ENCODE data around the gene RPL37A.
"Not testable (repeated sequence)": the region's sequence is repeated elsewhere in the genome, so short reads cannot be mapped to it uniquely, and the experiment has no call there.

The RPL37A gene

GRCh38 chr2:216505133-216506106 is 6.8 kb downstream of the RPL37A start:
- H3K4me3 ChIP-seq (ENCODE audit: low read depth, low read length): no peak overlapping the region
- no peak for DNase-seq (ENCODE audit: low read depth)

DNA sequence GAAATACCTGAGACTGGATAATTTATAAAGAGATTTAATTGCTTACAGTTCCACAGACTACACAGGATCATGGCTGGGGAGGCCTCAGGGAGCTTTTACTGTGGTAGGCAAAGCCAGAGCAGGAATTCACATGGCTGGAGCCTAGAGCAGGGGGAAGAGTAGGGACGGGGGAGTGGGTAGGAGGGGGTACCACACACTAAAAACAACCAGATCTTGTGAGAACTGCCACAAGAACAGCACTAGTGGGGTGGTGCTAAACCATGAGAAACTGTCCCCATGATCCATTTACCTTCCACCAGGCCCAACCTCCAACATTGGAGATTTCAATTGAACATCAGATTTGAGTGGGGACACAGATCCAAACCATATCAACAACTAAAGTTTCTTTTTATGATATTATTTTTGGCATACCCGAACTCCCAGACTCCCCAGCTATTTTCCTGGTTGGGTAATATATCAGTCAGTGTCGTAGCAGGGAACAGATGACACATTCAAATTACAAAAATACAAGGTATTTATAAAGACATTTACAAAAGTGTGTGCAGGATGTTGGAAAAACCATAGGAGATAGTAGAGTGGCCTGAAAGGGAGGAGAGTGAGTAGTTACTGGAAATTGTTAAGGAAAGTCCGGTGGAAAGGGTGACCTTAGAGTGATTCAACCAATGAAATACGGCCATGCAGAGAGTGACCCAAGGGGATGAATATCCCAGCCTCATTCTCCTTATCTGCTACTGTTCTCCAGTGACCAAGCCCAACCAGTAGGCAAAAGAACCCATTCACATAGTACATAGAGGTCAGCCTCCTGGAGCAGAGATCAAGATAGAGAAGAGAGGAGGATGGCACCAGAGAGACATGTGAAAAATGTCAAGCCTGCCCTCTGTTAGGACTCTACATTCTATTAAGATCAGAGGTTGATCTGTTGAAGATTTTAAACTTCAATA is 8.8 kb downstream of the RPL37A start:
- no peak overlapping the region for H3K4me3 ChIP-seq (ENCODE audit: low read depth, low read length)
- no peak for DNase-seq (ENCODE audit: low read depth)

DNA sequence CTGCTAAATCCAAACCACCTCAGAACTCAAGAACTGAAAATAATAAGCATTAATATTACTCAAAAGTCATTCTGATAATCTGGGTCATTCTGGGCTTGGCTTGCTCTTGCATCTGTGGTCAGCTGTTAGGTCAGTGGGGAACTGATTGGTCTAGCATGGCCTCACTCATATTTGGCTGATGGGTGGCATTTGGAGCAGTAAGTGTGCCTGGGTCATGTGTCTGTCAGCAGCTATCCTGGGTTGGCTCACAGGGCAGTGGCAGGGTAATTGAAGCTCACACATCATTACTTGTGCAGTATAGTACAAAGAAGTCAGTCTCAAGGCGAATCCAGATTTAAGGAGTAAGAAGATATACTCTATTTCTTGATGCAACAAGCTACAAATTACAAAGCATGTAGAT is 9.6 kb downstream of the RPL37A start:
- H3K4me3 ChIP-seq (ENCODE audit: low read depth, low read length): no peak overlapping the region

DNA sequence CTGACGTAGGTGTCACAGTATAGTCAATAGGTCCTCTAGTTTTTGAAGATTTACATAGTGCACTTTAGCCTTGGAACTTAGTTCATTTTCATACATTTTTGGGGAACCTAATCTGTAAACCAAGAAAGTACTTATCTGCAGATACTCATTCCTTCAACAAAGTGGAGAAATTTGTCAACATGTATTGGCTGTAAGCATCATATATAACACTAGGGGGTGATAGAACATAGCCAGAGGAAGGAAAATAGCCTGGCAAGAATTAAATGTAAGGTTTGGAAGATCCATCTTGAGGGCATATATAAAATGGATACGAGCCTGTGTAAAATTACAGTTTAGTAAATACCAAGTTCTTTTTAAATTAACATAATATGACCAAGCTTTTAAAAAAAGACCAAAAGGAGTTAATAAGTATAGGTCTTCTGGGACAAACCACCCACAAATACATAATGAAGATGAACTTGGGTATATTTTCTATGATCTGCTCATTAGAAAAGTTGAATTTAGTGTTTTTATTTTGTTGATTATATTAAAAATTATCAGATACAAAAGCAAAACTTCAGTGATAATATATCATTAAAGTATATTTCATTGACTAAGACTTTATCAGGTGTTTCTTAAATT is 18.2 kb downstream of the RPL37A start:
- DNase-seq (ENCODE audit: low read depth): no peak
- H3K4me3 ChIP-seq (ENCODE audit: low read depth, low read length): no peak overlapping the region

More for the DNA sequence above, 9.6 kb downstream of the RPL37A start:
- no peak for DNase-seq (ENCODE audit: low read depth)

DNA sequence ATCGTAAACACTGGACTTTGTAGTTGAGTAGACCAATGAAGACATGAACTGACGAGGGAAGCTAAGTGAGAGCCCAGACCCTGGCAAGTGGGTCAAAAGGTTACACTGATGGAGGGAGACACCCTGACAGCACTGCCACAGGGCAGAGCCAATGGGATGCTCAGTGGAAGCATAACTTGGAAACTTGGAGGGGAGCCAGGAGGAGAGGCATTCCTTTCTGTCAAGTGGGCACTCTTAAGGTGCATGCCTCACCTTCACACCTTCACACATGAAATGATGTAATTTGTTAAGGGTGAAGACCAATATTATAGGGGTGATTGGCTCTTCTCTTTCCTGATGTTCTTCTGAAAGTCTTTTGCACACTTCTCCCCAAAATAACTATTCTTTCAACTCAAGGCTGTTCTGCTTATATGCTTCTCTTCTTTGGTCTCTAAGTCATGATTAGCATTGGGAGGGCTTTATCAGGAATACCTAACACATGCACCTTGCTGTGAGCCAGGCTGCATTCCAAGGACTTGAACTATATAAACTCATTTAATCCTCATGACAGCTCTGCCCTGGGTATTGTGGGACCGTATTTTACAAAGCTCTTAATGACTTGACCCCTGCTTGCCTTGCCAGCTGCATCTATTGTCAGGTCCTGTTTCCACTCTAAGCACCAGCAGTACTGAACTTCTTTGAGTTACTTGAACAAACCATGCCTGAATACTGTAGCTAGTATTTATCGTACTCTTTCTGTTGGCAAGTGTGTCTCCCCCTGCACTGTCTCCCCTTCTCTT is 19.0 kb downstream of the RPL37A start:
- no peak for DNase-seq (ENCODE audit: low read depth)
- H3K4me3 ChIP-seq (ENCODE audit: low read depth, low read length): no peak overlapping the region

DNA sequence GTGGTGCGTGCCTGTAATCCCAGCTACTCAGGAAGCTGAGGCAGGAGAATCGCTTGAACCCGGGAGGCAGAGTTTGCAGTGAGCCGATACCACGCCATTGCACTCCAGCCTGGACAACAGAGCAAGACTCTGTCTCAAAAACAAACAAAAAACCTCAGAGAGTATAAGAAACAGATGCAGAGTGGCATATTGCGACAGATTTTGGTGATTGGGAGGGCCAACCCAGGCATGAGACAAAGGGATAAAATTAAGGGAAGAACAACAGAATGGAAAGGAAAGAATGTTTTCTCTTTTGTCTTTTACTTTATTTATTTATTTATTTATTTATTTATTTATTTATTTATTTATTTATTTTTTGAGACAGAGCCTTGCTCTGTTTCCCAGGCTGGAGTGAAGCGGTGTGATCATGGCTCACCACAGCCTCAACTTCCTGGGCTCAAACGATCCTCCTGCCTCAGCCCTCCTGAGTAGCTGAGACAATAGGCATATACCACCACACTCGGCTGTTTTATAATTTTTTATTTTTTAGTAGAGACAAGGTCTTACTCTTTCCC is 20.0 kb downstream of the RPL37A start:
- DNase-seq (ENCODE audit: low read depth); H3K4me3 ChIP-seq (ENCODE audit: low read depth, low read length): not testable (repeated sequence)

- DNase-seq (ENCODE audit: low read depth): peak; percentile 59
- no peak overlapping the region for H3K4me3 ChIP-seq (ENCODE audit: low read depth, low read length)
Observed at GRCh38 chr2:216519154-216519762, 20.6 kb downstream of the RPL37A start.

- H3K4me3 ChIP-seq (ENCODE audit: low read depth, low read length): no peak overlapping the region
- peak; percentile 71 for DNase-seq (ENCODE audit: low read depth)
Observed at GRCh38 chr2:216520112-216520511, 21.5 kb downstream of the RPL37A start.

DNA sequence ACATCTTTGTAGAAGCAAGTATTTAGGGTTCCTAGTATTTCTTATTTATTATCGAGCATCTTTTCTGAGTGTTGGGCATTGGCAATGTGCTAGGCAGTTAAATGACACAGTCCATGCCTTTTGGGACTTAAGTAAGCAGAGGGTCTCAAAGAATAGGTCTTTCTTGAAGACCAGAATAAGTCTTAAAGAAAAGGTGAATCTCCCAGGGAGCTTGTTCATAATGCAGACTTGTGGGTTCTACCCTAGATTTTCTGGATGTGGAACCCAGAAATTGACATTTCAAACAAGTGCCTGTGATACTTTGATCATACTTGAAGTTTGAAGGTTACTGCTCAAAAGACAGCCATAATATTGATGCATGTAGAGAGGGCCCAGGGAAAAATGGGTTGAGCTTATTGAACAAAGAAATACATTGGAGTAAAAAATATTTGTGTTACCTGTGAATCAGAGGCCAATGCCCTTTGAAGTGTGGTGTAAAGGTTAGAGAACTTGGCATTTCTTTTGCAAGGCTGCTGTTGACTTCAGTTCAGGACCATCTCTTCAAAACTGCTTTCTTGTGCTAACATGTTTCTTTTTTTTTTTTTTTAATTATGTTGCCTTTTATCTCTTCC is 24.4 kb downstream of the RPL37A start:
- H3K4me3 ChIP-seq (ENCODE audit: low read depth, low read length): no peak overlapping the region
- DNase-seq (ENCODE audit: low read depth): no peak

- H3K4me3 ChIP-seq (ENCODE audit: low read depth, low read length): no peak overlapping the region
- DNase-seq (ENCODE audit: low read depth): no peak
Observed at GRCh38 chr2:216525972-216526371, 27.3 kb downstream of the RPL37A start.

- H3K4me3 ChIP-seq (ENCODE audit: low read depth, low read length): no peak overlapping the region
- no peak for DNase-seq (ENCODE audit: low read depth)
Observed at GRCh38 chr2:216526939-216527338, 28.3 kb downstream of the RPL37A start.

DNA sequence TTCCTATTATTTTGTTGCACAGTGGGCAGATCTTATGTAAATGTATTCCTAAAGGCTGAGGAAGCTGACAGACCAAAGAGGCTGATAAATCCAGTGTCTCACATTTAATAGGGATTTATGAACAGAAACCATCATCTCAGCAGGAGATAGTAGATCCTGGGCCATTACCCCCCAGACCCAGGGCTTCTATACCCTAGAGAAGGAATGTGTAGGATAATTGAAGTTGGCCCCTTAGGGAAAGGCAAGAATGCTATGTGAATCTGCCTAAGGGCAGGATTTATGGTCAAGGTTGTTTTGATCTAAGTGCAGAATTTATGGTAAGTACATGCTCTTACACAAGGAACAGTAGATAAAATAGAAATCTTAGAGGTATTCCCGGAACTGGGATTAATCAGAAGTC is 29.0 kb downstream of the RPL37A start:
- no peak overlapping the region for H3K4me3 ChIP-seq (ENCODE audit: low read depth, low read length)
- DNase-seq (ENCODE audit: low read depth): no peak

DNA sequence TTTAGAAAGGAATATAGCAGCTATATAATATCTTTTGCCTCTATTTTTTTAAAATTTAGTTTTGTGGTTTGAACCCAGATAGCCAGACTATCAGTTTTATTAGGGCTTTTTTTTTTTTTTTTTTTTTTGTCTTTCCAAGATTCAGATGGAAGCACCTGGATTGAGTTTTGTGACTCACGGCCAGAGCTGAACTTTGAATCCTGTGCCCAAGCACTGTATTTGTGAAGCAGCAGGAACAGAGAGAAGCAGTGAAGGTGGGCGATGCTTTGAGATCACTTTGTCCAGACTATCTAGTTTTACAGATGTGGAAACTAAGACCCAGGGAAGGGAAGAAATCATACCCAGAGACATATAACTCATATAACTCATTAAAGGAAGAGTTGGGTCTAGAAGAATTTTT is 33.9 kb downstream of the RPL37A start:
- no peak for DNase-seq (ENCODE audit: low read depth)
- no peak overlapping the region for H3K4me3 ChIP-seq (ENCODE audit: low read depth, low read length)

DNA sequence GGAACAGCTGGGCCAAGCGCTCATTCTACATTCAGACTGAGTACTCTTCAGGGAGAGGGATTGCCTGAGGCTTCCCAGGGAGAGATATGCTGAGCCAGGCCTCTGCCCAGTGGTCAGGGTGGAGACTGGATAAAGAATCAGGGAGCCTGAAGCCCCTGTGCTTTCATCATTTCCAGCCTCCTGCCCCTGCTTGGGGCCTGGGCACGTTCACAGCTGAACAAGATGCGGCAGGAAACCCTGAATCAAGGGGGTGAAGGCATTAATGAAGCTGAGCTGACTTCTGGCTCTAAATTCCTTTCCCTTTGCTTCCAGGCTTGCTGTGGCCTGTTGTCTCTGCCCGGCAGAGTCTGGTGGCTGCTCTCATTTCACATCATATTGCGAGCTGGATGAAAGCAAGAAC is 35.0 kb downstream of the RPL37A start:
- H3K4me3 ChIP-seq (ENCODE audit: low read depth, low read length): no peak overlapping the region
- DNase-seq (ENCODE audit: low read depth): no peak

DNA sequence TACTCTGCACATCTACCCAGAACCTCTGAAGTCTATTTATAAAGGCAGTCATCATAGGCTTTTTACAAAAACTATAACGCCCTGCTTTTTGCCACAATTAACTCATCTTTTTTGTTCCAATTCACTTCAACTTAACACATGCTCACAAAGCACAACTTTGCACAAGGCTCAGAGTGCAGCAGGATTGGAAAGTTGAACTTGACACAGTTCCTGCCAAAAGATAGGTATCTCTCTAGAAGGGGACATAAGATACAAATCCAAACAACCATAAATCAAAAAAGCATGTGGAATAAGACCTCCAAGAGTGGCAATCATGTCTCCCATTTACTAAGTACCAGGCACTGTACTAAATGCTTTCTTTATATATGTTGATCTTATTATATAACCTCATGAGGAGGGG is 36.2 kb downstream of the RPL37A start:
- no peak for DNase-seq (ENCODE audit: low read depth)

DNA sequence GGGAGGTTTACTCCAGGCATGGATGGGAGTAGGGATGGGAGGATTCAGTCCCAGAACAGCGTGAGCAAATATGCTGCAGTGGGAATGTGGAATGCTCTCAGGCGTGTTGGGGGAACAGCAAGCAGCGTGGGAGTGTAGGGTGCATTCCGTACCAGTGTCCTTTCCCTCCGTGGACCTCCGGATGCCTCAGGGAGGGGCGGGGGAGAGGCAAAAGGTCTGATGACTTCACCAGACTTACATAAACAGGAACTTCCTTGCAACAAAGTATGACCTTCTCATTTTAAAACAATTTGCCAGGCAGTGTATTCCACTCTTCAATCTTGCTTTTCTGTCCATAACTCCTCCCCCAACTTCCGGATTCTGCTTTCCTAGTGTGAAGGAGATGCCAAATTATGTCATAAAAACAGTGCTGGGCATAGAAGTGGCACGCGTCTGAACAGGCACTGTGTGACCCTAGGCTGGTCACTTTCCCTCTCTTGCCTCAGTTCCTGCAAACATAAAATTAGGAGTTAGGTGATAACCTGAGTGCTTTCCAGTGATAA is 36.9 kb downstream of the RPL37A start:
- peak; percentile 98 for DNase-seq (ENCODE audit: low read depth)
- H3K4me3 ChIP-seq (ENCODE audit: low read depth, low read length): no peak overlapping the region

More for the DNA sequence above, 36.2 kb downstream of the RPL37A start:
- no peak overlapping the region for H3K4me3 ChIP-seq (ENCODE audit: low read depth, low read length)

DNA sequence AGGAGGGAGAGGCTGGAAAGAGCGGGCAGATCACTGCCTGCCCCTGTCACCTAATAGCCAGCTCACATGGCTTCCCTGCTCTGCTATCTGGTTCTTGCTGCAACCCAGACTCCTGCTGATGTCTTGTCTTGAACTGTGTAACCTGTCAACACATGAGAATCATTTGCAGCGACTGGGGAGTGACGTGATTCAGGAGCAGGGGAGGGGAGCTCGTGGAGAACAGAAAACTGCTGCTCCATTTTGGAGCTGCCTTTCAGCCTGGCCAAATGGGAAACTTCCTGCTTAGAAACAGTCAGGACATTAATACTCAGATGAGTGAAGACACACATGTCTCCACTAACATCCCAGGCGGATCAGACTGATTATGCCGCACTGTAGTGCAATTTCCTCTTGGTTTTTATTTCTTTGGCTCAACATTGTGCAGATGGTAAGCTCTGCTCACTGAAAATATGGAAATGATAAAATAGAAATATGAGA is 38.1 kb downstream of the RPL37A start:
- H3K4me3 ChIP-seq (ENCODE audit: low read depth, low read length): no peak overlapping the region
- peak; percentile 73 for DNase-seq (ENCODE audit: low read depth)

DNA sequence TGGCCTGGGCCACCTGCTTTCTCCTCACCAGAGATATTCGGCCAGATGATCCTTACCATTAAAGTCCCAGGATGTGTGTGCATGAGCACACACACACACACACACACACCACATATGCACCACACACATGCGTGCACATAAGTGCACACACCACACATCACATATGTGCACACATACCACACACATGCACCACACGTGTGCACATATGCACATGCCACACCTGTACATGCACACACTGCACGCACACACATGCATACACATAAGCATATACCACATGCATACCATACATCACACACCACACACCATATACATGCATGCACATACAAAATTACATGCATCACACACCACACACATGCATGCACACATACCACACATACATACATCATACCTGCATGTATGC is 38.7 kb downstream of the RPL37A start:
- no peak overlapping the region for H3K4me3 ChIP-seq (ENCODE audit: low read depth, low read length)
- no peak for DNase-seq (ENCODE audit: low read depth)

Measured in skeletal muscle cell (primary cell).